Neural crest cell (in vitro differentiated cells): ENCODE data around the gene CATSPER3. TPM values are rescaled to one million over a fixed set of nuclear protein-coding genes. Genes with fewer than 3 reads are reported as not detected.

Source experiments
- DNase-seq: peaks from one replicate; pipeline ENCODE4 v3.0.0; 2021; ENCODE audit warnings: low read depth, mixed read lengths, low spot score
- H3K27ac Mint-ChIP-seq: one replicate; pipeline ENCODE4 v1.8.0; 2021; ENCODE audit warnings: mild to moderate bottlenecking, mixed read lengths; ENCODE audit not compliant: unreplicated experiment
- H3K27me3 Mint-ChIP-seq: 2 replicates; pipeline ENCODE4 v1.8.0; 2021; ENCODE audit warnings: low read depth, mild to moderate bottlenecking, mixed read lengths
- H3K36me3 Mint-ChIP-seq: 2 replicates; pipeline ENCODE4 v1.8.0; 2021; ENCODE audit warnings: low read depth, mild to moderate bottlenecking, mixed read lengths
- H3K4me1 Mint-ChIP-seq: 2 replicates; pipeline ENCODE4 v1.8.0; 2021; ENCODE audit warnings: mixed read lengths
- H3K4me3 Mint-ChIP-seq: one replicate; pipeline ENCODE4 v1.8.0; 2021; ENCODE audit warnings: mild to moderate bottlenecking, mixed read lengths
- H3K9me3 Mint-ChIP-seq: 2 replicates; pipeline ENCODE4 v1.8.0; 2021; ENCODE audit warnings: mixed read lengths
- total RNA-seq: library from RNA; stranded (reverse); gene quantifications from 2 replicates; pipeline ENCODE4 v1.2.1, GENCODE V29; 2021
- TF ChIP-seq, protein P1 (sequence below): fragments of 200-600 bp; sonication (generic); conservative IDR thresholded peaks from 2 replicates; pipeline ENCODE4 v1.5.0; 2021; ENCODE audit warnings: antibody characterized with exemption, mild to moderate bottlenecking

CATSPER3 gene
- total RNA-seq, 1 donor from 2014 or later: 0.54 TPM

DNA sequence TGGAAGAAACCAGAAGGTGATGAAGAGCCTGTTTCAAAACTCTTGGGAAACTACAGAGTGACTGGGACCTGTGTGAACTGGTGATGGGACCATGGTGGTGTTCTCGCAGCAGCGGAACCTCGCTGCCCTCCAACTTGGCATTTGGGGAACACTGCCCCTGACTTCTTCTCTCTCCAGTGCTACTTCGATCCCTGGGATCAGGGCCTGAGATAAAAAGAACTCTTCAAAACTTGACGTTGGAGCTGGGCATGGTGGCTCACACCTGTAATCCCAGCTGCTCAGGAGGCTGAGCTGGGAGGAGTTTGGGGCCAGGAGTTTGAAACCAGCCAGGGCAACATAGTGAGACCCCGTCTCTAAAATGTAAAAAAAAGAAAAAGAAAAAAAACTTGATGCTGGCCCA is 48.2 kb downstream of the CATSPER3 start:
- TF ChIP-seq, protein P1, sequence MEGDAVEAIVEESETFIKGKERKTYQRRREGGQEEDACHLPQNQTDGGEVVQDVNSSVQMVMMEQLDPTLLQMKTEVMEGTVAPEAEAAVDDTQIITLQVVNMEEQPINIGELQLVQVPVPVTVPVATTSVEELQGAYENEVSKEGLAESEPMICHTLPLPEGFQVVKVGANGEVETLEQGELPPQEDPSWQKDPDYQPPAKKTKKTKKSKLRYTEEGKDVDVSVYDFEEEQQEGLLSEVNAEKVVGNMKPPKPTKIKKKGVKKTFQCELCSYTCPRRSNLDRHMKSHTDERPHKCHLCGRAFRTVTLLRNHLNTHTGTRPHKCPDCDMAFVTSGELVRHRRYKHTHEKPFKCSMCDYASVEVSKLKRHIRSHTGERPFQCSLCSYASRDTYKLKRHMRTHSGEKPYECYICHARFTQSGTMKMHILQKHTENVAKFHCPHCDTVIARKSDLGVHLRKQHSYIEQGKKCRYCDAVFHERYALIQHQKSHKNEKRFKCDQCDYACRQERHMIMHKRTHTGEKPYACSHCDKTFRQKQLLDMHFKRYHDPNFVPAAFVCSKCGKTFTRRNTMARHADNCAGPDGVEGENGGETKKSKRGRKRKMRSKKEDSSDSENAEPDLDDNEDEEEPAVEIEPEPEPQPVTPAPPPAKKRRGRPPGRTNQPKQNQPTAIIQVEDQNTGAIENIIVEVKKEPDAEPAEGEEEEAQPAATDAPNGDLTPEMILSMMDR: no peak
- Mint-ChIP-seq H3K27me3 (peaks cover 27% of the 10 kb centered on the region), H3K4me1 (no peaks in the 10 kb centered on the region), H3K27ac (no peak overlapping the region), H3K9me3 (no peaks in the 10 kb centered on the region), H3K4me3 (no peak overlapping the region), H3K36me3 (no peaks in the 10 kb centered on the region)
- no peak for DNase-seq

DNA sequence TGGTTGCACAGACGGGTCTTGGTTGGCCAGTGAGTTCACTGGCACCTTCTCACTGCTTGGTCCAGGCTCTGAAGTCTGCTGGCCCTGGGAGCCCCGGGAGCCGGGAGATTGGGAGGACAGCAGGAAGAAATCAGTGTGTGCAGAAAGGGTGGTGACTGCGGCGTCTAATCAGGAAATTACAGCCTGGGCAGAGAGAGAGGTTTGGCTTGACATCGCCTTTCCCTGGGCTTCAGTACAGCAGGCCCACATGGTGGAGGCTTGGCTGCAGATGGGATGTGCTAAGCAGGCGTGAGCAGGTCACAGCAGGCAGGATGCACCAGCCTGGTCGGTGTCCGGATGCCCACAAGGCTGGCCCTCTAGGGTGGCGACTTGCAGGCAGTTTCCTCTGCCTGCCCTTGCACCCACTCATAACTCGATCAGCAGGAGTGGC is 49.2 kb downstream of the CATSPER3 start:
- Mint-ChIP-seq H3K36me3 (no peaks in the 10 kb centered on the region), H3K27me3 (peaks cover 35% of the 10 kb centered on the region), H3K27ac (no peak overlapping the region), H3K9me3 (no peaks in the 10 kb centered on the region), H3K4me1 (no peaks in the 10 kb centered on the region), H3K4me3 (no peak overlapping the region)
- DNase-seq: no peak
- TF ChIP-seq, protein P1: no peak

DNA sequence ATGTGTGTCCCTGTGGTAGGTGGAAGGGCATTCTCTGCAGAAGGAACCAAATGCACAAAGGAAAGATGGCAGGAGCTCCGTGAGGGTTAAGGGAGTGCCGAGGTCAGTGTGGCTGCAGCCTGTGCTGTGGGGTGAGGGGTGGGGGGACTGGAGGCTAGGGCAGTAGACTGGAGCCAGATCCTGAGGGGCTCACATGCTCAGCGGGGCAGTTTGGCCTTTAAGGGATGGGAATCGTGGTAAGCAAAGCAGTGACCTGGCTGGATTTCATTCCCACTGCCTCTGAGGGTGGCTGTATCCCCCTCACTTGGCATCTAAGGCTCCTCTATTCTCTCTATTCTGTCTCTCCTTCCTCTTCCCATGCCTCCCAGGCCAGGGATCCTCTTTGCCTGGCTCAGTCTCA is 50.8 kb downstream of the CATSPER3 start:
- Mint-ChIP-seq H3K9me3 (no peaks in the 10 kb centered on the region), H3K27me3 (peaks cover 48% of the 10 kb centered on the region), H3K4me1 (no peaks in the 10 kb centered on the region), H3K4me3 (no peak overlapping the region), H3K36me3 (no peaks in the 10 kb centered on the region), H3K27ac (no peak overlapping the region)
- TF ChIP-seq, protein P1: no peak
- no peak for DNase-seq

DNA sequence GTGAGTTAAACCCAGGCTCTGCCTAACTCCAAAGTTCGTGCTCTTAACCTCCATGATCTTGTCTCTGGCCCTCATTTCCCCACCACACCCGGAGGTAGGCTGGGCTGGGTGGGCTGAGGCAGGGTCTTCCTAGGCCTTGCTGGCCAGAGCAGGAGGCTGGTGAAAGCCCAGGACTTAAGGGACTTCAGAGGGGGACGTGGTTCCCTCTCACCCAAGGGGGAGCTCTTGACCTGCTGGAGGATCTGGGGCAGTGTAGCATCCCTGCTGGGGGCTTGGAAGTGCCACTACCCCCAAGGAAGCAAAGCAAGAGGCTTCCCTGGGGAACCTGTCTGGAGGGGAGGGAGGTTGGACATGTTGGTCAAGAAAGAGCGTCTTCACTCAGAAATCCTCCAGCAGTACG is 51.6 kb downstream of the CATSPER3 start:
- no peaks in the 10 kb centered on the region for H3K36me3 Mint-ChIP-seq
- peaks cover 57% of the 10 kb centered on the region for H3K27me3 Mint-ChIP-seq
- TF ChIP-seq, protein P1: no peak
- no peak overlapping the region for H3K4me3 Mint-ChIP-seq
- H3K27ac Mint-ChIP-seq: no peak overlapping the region
- no peak for DNase-seq
- no peaks in the 10 kb centered on the region for H3K9me3 Mint-ChIP-seq
- no peaks in the 10 kb centered on the region for H3K4me1 Mint-ChIP-seq

- peaks cover 61% of the 10 kb centered on the region for H3K27me3 Mint-ChIP-seq
- H3K4me1 Mint-ChIP-seq: no peaks in the 10 kb centered on the region
- no peaks in the 10 kb centered on the region for H3K9me3 Mint-ChIP-seq
- no peaks in the 10 kb centered on the region for H3K36me3 Mint-ChIP-seq
- TF ChIP-seq, protein P1: no peak
- H3K27ac Mint-ChIP-seq: no peak overlapping the region
- DNase-seq: no peak
- no peak overlapping the region for H3K4me3 Mint-ChIP-seq
These were observed 52.6 kb downstream of the CATSPER3 start for GRCh38 chr5:135020111-135020895.
